ENCODE measurements around the gene AAR2. TPM values are rescaled to one million over a fixed set of nuclear protein-coding genes. Genes with fewer than 3 reads are reported as not detected.

AAR2 gene
- total RNA-seq, 1 donor from 2014 or later = 36.2 TPM

GRCh38 chr20:36275441-36276189 lies 39.3 kb downstream of the AAR2 start:
- DNase-seq (ENCODE audit: low read depth) = no peak

DNA sequence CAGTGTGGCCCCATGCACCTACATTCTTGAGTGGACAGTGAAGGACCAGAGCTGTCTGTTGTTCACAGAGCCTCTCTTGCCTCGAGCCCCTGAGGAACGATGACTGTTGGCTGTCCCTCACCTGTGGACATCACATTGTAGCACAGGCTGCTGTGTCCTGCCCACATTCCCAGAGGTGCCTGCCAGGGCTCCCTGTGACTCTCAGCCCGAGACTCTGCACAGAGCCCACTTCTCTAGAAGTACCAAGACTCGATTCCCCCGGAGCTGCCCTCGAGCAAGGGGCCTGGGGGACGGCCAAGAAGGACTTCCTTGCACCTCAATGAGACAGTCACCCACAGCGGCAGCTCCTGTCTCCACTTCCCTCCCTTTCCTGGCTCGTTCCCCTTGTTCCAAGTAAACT lies 41.3 kb downstream of the AAR2 start:
- DNase-seq (ENCODE audit: low read depth) = no peak

DNA sequence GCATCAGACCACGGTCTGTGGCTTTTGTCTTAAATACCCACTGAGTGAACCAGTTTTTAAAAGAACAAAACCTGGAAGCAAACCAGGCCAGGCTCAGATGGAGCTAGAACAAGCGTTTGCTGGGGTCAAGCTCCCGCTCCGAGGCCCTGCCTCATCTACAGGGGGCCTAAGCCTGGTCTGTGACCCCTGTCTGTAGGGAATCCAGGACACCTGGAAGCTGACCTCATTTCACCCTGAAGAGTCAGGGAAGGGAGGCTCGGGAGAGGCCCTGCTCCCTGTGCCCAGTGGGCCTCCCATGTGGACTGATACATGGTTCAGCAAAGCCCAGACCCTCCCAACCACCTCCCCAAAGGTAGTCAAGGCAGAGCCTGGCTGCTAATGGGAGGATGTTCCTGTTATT lies 43.1 kb downstream of the AAR2 start:
- DNase-seq (ENCODE audit: low read depth) = no peak

GRCh38 chr20:36279776-36280175 lies 43.5 kb downstream of the AAR2 start:
- DNase-seq (ENCODE audit: low read depth) = no peak

- DNase-seq (ENCODE audit: low read depth) = no peak
Observed at GRCh38 chr20:36281785-36282380, 45.6 kb downstream of the AAR2 start.

DNA sequence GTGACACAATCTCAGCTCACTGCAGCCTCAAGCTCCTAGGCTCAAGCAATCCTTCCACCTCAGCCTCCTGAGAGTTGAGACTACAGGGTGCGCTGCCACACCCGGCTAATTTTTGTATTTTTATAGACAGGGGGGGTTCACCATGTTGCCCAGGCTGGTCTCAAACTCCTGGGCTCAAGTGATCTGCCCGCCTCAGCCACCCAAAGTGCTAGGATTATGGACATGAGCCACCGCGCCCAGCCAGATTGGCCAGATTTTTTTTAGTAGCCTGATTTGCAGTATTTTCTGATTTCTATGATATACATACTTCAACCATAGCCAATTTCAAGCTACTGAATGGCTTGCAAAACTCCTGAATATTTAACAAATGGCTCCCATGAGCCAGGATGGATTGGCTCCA lies 48.5 kb downstream of the AAR2 start:
- DNase-seq (ENCODE audit: low read depth) = no peak

GRCh38 chr20:36285746-36286447 lies 49.6 kb downstream of the AAR2 start:
- DNase-seq (ENCODE audit: low read depth) = no peak

- DNase-seq (ENCODE audit: low read depth) = no peak
Observed at GRCh38 chr20:36297656-36298055, 61.4 kb downstream of the AAR2 start.

- no peak for DNase-seq (ENCODE audit: low read depth)
Observed at GRCh38 chr20:36298061-36298460, 61.8 kb downstream of the AAR2 start.

- no peak for DNase-seq (ENCODE audit: low read depth)
Observed at GRCh38 chr20:36298795-36299339, 62.6 kb downstream of the AAR2 start.

DNA sequence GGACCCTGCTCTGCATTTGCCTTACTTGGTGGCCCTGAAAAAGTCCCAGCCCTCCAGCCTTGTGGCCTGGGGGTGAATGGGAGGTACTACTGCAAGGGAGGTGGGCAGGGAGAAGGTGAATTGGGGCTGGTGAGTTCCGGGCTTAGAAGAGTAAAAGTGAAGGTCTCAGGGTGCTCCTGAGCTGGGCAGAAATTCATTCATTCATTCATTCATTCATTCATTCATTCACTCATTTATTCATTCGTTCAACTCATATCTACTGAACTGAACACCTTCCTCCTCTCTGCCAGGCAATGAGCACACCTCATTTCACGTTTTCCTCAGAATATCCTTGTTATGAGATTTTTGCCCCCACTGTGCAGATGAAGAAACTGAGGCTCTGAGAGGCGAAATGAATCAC lies 63.2 kb downstream of the AAR2 start:
- no peak for DNase-seq (ENCODE audit: low read depth)

DNA sequence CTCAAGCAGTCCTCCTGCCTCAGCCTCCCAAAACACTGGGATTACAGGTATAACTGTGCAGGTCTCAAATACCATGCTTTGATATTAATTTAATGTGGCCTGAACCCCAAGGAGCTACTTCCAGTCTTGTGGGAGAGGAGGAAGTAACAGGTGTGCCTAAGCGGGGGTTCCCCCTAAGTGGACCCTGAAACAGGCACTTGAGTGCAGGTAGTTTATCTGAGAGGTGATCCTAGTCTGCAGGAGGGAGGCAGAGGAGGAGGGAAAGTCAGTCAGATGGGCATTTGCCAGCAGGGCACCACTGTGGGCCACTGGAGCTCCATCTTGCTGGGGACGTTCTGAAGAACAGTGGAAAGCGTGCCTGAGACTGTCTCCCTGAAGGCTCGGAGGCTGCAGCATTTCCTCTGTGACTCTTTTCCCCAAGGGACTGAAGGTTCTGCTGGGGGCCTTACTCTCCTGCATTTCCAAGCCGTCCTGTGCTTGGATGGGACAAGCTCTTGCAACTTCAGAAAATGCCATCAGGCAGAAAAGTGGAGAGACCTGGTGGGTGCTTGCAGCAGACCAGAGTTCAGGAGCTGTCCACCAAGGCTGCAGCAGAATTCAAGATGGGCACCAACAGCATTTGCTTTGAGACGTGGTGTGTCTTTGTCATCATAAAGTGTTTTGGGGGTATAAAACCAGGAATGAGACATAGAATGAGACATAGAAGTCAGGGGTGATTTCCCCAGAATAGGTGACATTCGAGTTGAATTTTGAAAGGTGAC lies 65.3 kb downstream of the AAR2 start:
- DNase-seq (ENCODE audit: low read depth) = no peak

DNA sequence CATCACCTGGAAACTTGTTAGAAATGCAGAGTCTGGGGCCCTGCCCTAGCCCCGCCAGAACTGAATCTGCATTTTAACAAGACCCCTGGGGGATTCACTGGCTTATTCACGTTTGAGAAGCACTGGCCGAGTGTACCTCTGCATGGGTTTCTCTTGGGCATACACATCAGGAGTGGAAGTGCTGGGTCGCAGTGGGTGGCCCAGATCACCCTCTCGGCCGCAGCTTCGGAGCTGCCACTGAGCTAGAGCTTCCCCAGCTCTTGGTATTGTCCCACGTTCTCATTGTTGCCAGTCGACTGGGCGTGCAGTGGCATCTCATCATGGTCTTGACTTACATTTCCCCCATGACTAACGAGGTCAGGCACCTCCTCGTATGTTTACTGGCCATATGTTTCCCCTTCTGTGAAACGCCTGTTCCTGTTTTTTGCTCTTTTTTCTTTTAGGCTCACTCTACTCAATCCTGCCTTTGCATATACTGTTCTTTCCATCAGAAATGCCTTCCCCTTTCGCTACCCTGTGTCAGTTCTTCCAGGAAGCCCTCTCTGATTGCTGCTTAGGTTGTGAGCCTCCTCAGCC lies 66.8 kb downstream of the AAR2 start:
- DNase-seq (ENCODE audit: low read depth) = no peak

DNA sequence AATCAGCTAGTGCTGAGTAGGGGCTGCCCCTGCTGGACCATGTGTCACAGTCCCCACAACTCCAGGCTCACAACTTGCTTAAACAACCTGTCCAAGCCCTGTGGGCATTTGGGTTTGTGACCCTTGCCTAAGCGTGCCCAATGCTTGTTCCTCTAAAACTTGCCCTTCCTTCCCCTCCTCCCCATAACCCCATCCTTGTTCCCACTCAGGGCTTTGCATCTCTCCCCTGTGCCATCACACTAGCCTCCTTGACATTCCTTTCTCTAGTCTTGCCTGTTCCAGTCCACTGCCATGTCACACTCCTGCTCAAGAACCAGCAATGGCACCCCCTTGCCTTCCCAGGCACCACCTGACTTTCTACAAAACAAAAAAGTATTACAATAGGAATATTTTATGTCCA lies 67.6 kb downstream of the AAR2 start:
- DNase-seq (ENCODE audit: low read depth) = no peak

GRCh38 chr20:36304786-36305495 lies 68.7 kb downstream of the AAR2 start:
- no peak for DNase-seq (ENCODE audit: low read depth)

- no peak for DNase-seq (ENCODE audit: low read depth)
Observed at GRCh38 chr20:36305602-36306551, 69.6 kb downstream of the AAR2 start, which contains the start of gene DLGAP4. Gene DLGAP4, plus strand, starts transcription at chr20:36306339. Its CDS starts 125,379 bp downstream, at chr20:36431718.
